ENCODE results near the gene KNDC1.

GRCh38 chr10:133182791-133183645 is 23.0 kb downstream of the KNDC1 start:
- TF ChIP-seq POLR2A (IDR thresholded peaks at IDR 0.05) (no peak), CTCF (IDR thresholded peaks at IDR 0.05) (no peak)

Measured in adrenal gland (tissue), 5 donors.